HL-60 (cell line): ENCODE data around the gene NKIRAS2.
A peak's percentile ranks its signal among the peaks of the same experiment; 100 is the strongest.

Experiments
- DNase-seq, 2 experiments: peaks; one replicate each; pipeline ENCODE4 v3.0.0-alpha.2; 2010 to 2020; ENCODE audit warnings: low read depth in 1 of 2, low spot score in 1 of 2
- H3K27ac ChIP-seq: fragments of 250-450 bp; sonication (Bioruptor Pico); replicated peaks from 2 replicates; pipeline ENCODE4 v1.5.1; 2020; ENCODE audit warnings: mild to moderate bottlenecking, moderate library complexity
- H3K27me3 ChIP-seq: fragments of 250-450 bp; sonication (Bioruptor Pico); 2 replicates; pipeline ENCODE4 v1.5.1; 2021; ENCODE audit warnings: mild to moderate bottlenecking, moderate library complexity; ENCODE audit not compliant: insufficient read depth, poor library complexity, severe bottlenecking
- H3K4me3 ChIP-seq: replicated peaks from 2 replicates; pipeline ENCODE4 v1.5.1; 2011; ENCODE audit warnings: mild to moderate bottlenecking, control low read depth, low read length; ENCODE audit not compliant: insufficient read depth
- GABPA ChIP-seq: IDR thresholded peaks from 2 replicates; pipeline ENCODE4 v1.6.1; 2012; ENCODE audit warnings: low read depth
- POLR2AphosphoS5 ChIP-seq: IDR thresholded peaks from 2 replicates; pipeline ENCODE4 v1.6.1; 2012; ENCODE audit warnings: low read depth
- SPI1 ChIP-seq: IDR thresholded peaks from 2 replicates; pipeline ENCODE4 v1.6.1; 2012; ENCODE audit warnings: low read depth, mild to moderate bottlenecking, borderline replicate concordance
- TF ChIP-seq, protein P1 (sequence below): IDR thresholded peaks from one replicate; pipeline ENCODE4 v1.5.1; 2011; ENCODE audit warnings: low read length, control low read depth, inconsistent platforms; ENCODE audit not compliant: insufficient read depth
- TF ChIP-seq, protein P2 (sequence below): IDR thresholded peaks from 2 replicates; pipeline ENCODE4 v1.6.1; 2012; ENCODE audit warnings: low read depth; ENCODE audit not compliant: insufficient replicate concordance

The NKIRAS2 gene

DNA sequence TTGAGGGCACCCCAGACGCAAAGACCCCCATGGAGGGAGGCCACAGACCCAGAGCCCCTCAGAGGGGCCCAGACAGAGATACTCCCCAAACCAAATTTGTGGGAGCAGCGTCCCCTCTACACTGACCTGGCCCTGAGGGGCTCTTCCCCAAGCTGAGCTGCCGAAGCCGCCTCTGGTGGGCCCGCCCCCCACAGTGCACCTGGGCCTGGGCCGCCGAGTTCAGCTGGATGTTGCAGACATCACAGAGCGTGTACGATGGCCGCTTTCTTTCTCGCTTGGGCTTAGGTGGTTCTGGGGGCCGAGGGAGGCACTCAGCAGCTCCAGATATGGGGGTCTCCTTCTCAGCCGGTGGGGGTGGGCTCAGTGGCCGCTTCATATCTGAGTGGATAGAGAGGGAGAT, 42.8 kb downstream of the NKIRAS2 start:
- DNase-seq = no peak
- Histone ChIP-seq H3K4me3 (no peak overlapping the region), H3K27me3 (no peaks in the 10 kb centered on the region), H3K27ac (no peak overlapping the region)
- TF ChIP-seq POLR2AphosphoS5 = no peak
- TF ChIP-seq, protein P1, sequence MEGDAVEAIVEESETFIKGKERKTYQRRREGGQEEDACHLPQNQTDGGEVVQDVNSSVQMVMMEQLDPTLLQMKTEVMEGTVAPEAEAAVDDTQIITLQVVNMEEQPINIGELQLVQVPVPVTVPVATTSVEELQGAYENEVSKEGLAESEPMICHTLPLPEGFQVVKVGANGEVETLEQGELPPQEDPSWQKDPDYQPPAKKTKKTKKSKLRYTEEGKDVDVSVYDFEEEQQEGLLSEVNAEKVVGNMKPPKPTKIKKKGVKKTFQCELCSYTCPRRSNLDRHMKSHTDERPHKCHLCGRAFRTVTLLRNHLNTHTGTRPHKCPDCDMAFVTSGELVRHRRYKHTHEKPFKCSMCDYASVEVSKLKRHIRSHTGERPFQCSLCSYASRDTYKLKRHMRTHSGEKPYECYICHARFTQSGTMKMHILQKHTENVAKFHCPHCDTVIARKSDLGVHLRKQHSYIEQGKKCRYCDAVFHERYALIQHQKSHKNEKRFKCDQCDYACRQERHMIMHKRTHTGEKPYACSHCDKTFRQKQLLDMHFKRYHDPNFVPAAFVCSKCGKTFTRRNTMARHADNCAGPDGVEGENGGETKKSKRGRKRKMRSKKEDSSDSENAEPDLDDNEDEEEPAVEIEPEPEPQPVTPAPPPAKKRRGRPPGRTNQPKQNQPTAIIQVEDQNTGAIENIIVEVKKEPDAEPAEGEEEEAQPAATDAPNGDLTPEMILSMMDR = no peak
- TF ChIP-seq, protein P2, sequence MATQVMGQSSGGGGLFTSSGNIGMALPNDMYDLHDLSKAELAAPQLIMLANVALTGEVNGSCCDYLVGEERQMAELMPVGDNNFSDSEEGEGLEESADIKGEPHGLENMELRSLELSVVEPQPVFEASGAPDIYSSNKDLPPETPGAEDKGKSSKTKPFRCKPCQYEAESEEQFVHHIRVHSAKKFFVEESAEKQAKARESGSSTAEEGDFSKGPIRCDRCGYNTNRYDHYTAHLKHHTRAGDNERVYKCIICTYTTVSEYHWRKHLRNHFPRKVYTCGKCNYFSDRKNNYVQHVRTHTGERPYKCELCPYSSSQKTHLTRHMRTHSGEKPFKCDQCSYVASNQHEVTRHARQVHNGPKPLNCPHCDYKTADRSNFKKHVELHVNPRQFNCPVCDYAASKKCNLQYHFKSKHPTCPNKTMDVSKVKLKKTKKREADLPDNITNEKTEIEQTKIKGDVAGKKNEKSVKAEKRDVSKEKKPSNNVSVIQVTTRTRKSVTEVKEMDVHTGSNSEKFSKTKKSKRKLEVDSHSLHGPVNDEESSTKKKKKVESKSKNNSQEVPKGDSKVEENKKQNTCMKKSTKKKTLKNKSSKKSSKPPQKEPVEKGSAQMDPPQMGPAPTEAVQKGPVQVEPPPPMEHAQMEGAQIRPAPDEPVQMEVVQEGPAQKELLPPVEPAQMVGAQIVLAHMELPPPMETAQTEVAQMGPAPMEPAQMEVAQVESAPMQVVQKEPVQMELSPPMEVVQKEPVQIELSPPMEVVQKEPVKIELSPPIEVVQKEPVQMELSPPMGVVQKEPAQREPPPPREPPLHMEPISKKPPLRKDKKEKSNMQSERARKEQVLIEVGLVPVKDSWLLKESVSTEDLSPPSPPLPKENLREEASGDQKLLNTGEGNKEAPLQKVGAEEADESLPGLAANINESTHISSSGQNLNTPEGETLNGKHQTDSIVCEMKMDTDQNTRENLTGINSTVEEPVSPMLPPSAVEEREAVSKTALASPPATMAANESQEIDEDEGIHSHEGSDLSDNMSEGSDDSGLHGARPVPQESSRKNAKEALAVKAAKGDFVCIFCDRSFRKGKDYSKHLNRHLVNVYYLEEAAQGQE = no peak
- TF ChIP-seq GABPA = no peak
- no peak for TF ChIP-seq SPI1

DNA sequence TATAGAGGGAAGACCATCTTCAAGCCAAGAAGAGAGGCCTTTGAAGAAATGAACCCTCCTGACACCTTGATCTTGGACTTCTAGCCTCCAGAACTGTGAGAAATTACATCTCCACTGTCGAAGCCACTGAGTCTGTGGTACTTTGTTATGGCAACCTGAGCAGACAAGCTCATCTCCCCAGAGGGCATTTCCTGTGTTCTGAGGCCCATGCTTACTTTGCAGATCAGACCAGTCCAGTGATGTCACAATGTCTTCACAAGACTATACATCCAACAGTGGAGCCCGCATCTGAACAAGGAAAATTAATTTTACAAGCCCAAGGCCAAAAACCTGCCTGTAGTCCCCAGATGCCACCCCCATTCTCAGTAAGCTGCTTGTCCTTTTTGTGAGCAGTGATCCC, 45.3 kb downstream of the NKIRAS2 start:
- no peak for DNase-seq
- no peak for TF ChIP-seq POLR2AphosphoS5
- TF ChIP-seq SPI1 = no peak
- TF ChIP-seq GABPA = no peak
- TF ChIP-seq, protein P1 = no peak
- TF ChIP-seq, protein P2 = no peak
- no peak overlapping the region for H3K27ac ChIP-seq

DNA sequence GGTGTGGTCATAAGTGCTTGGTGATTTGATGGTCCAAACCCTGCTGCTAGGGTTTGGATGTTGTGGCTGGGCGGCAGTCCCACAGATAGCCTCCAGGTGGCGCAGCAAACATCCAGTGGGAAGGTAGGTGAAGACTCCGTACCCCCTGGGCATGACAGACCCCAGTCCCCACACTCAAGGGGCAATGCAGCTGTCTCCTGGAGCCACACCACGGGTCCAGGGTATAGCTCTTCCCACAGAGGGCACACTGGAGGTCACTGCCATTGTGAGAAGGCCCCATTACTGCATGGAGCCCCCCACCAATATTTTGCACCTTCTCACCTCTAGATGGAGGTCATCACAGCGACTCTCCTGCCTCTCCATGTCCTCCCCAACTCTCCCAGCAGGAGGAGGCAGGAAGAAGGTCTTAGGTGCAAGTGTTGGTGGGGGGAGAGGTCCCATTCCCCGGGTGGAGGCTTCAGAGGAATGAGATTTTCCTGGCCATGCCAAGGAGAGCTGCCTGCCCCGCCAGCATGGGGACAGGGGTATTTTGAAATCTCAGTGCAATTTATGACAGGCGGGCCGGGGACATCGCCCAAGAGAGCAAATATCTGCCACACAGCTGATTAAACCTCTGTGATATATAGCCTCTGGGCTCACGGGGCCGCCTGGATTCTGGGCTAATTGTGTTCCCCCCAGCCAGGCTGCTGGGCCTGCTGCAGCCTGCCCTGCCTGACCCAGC, 47.6 kb downstream of the NKIRAS2 start:
- Histone ChIP-seq H3K27ac (no peak overlapping the region), H3K4me3 (no peak overlapping the region), H3K27me3 (peaks cover 9% of the 10 kb centered on the region)
- TF ChIP-seq, protein P1 = peak; percentile 96
- TF ChIP-seq GABPA = no peak
- TF ChIP-seq, protein P2 = no peak
- peak in 1 of 2 experiments; percentile 53 for DNase-seq

More for the DNA sequence above, 45.3 kb downstream of the NKIRAS2 start:
- H3K4me3 ChIP-seq = no peak overlapping the region
- no peaks in the 10 kb centered on the region for H3K27me3 ChIP-seq
